Pancreas (tissue), 10 donors: ENCODE results near the gene PRAF2. TPM values are rescaled to one million over a fixed set of nuclear protein-coding genes. Genes with fewer than 3 reads are reported as not detected.

Experiments used
- ATAC-seq, 4 donors: fragments of 200-7000 bp; cut with Tn5 transposase; one replicate each; pipeline versions ENCODE4 v1.8.0 to v1.9.1; 2020; ENCODE audit warnings: mild to moderate bottlenecking in 4 of 4, moderate library complexity in 4 of 4
- DNase-seq, 6 donors: peaks; one replicate each; pipeline ENCODE4 v3.0.0-alpha.2; 2020
- FAIRE-seq: peaks from 2 replicates; lab custom pipeline; 2012; peaks lifted over from hg19 to GRCh38; lab: Jason Lieb, UNC
- H3K27ac ChIP-seq, 4 donors: fragments of 200-600 bp; sonication (generic); 1 replicate in 3 of 4; 2 replicates in 1 of 4; pipeline versions ENCODE4 v1.5.0 to v1.8.0; 2020
- H3K27me3 ChIP-seq, 4 donors: fragments of 200-600 bp; one replicate each; pipeline ENCODE4 v1.8.0; 2021
- H3K36me3 ChIP-seq, 3 donors: fragments of 200-600 bp; sonication (generic) in 1 of 3; one replicate each; pipeline versions ENCODE4 v1.5.0 to v1.8.0; 2020 to 2021
- H3K4me1 ChIP-seq, 3 donors: fragments of 200-600 bp; one replicate each; pipeline ENCODE4 v1.8.0; 2021
- H3K4me3 ChIP-seq, 4 donors: fragments of 200-600 bp; sonication (generic) in 2 of 4; one replicate each; pipeline versions ENCODE4 v1.5.0 to v1.8.0; 2020 to 2021
- H3K9me3 ChIP-seq, 4 donors: fragments of 200-600 bp; one replicate each; pipeline ENCODE4 v1.8.0; 2021
- WGBS, 2 donors: extraction: QIAGEN DNeasy Blood & Tissue Kit; methylation state at CpG; one replicate each; pipeline ENCODE4 v1.1.7; 2013; 5-methylcytosine and 5-hydroxymethylcytosine counted together
- intact Hi-C, 3 donors: fragments of 100-400 bp; cut with DNase I; formaldehyde crosslinking; loops; one replicate each; pipeline versions ENCODE4 v1.11.1 to v1.14.2; 2022
- polyA plus RNA-seq, 2 donors: library from polyadenylated mRNA; stranded (reverse); fragments of 200-250 nt; gene quantifications; one replicate each; pipeline ENCODE4 v1.2.3, GENCODE V29; 2013
- total RNA-seq, 6 donors: library from RNA; stranded (reverse); fragmentation: NEBNext Ultra II Directional in 4 of 6; extraction: Animal tissue kit (Norgen Biotek cat#: 25700) in 4 of 6; gene quantifications; one replicate each; pipeline versions ENCODE4 v1.2.1 to v1.2.4, GENCODE V29; 2021 to 2023
- TF ChIP-seq, protein P1 (sequence below), 4 donors: fragments of 200-600 bp; sonication (generic) in 3 of 4; IDR thresholded peaks; one replicate each; pipeline versions ENCODE4 v1.5.0 to v1.8.0; 2021; ENCODE audit warnings: antibody characterized with exemption in 4 of 4
- donor health status: healthy with polysubstance abuse.
- donor health status: DM: no; HTN: no; CAD: no; lungs with moderate emphysema.
- donor health status: DM: no; HTN: no; CAD: no.
- donor health status: control.
- donor health status: control.
- donor health status: Bipolar disorder and iron deficiency.
- donor health status: DM: yes; HTN: yes; CAD: no.
- donor health status: DM: no; HTN: no; CAD: no.
- donor health status: DM: no; HTN: no; CAD: no.
- donor health status: DM: yes; HTN: yes; CAD: no.

The PRAF2 gene
- total and polyA plus RNA-seq, 8 donors = 1.3 to 15.8 (median 5.1) TPM

GRCh38 chrX:49061916-49062315, 11.9 kb downstream of the PRAF2 start:
- intact Hi-C loops = no loop called here
- no peak for ATAC-seq
- no peaks in the 10 kb centered on the region for H3K27me3 ChIP-seq
- DNase-seq = no peak
- 74 to 82% methylated on average over 9 to 10 of the region's 10 CpGs for WGBS, 2 donors
- no peak overlapping the region for H3K27ac ChIP-seq
- no peaks in the 10 kb centered on the region for H3K36me3 ChIP-seq
- H3K9me3 ChIP-seq = no peaks in the 10 kb centered on the region
- H3K4me1 ChIP-seq = peaks cover 0 to 3% (median 0%) of the 10 kb centered on the region in 3 donors
- TF ChIP-seq, protein P1, sequence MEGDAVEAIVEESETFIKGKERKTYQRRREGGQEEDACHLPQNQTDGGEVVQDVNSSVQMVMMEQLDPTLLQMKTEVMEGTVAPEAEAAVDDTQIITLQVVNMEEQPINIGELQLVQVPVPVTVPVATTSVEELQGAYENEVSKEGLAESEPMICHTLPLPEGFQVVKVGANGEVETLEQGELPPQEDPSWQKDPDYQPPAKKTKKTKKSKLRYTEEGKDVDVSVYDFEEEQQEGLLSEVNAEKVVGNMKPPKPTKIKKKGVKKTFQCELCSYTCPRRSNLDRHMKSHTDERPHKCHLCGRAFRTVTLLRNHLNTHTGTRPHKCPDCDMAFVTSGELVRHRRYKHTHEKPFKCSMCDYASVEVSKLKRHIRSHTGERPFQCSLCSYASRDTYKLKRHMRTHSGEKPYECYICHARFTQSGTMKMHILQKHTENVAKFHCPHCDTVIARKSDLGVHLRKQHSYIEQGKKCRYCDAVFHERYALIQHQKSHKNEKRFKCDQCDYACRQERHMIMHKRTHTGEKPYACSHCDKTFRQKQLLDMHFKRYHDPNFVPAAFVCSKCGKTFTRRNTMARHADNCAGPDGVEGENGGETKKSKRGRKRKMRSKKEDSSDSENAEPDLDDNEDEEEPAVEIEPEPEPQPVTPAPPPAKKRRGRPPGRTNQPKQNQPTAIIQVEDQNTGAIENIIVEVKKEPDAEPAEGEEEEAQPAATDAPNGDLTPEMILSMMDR (IDR thresholded peaks at IDR 0.05) = no peak
- no peak for FAIRE-seq
- no peak overlapping the region for H3K4me3 ChIP-seq

GRCh38 chrX:49061490-49061889, 12.3 kb downstream of the PRAF2 start:
- DNase-seq (no peak), ATAC-seq (no peak), FAIRE-seq (no peak)
- Histone ChIP-seq H3K4me3 (no peak overlapping the region), H3K36me3 (no peaks in the 10 kb centered on the region), H3K4me1 (peaks cover 0 to 3% (median 0%) of the 10 kb centered on the region in 3 donors), H3K9me3 (no peaks in the 10 kb centered on the region), H3K27me3 (no peaks in the 10 kb centered on the region), H3K27ac (no peak overlapping the region)
- TF ChIP-seq, protein P1 (IDR thresholded peaks at IDR 0.05) = no peak
- 77 to 80% methylated on average over 7 of the region's 7 CpGs for WGBS, 2 donors
- intact Hi-C loops = no loop called here

GRCh38 chrX:49060914-49061313, 12.9 kb downstream of the PRAF2 start:
- intact Hi-C loops = no loop called here
- Histone ChIP-seq H3K36me3 (no peaks in the 10 kb centered on the region), H3K27me3 (no peaks in the 10 kb centered on the region), H3K27ac (no peak overlapping the region), H3K4me3 (no peak overlapping the region), H3K4me1 (peaks cover 0 to 3% (median 0%) of the 10 kb centered on the region in 3 donors), H3K9me3 (no peaks in the 10 kb centered on the region)
- no peak for ATAC-seq
- no peak for FAIRE-seq
- TF ChIP-seq, protein P1 (IDR thresholded peaks at IDR 0.05) = no peak
- DNase-seq = no peak
- 28 to 65% methylated on average over 3 of the region's 3 CpGs for WGBS, 2 donors

GRCh38 chrX:49059681-49060085, 14.1 kb downstream of the PRAF2 start:
- TF ChIP-seq, protein P1 (IDR thresholded peaks at IDR 0.05) = no peak
- 6 to 45% methylated on average over 9 to 10 of the region's 10 CpGs for WGBS, 2 donors
- no peaks in the 10 kb centered on the region for H3K36me3 ChIP-seq
- peak overlapping the region in 3 of 4 donors; percentile 7 to 41 (median 38) for H3K4me3 ChIP-seq
- ATAC-seq = peak; percentile 54 to 79 (median 70)
- H3K9me3 ChIP-seq = no peaks in the 10 kb centered on the region
- intact Hi-C loops = no loop called here
- peak overlapping the region in 2 of 4 donors; percentile 71 to 73 for H3K27ac ChIP-seq
- FAIRE-seq = no peak
- no peak for DNase-seq
- H3K27me3 ChIP-seq = no peaks in the 10 kb centered on the region
- peaks cover 0 to 3% (median 0%) of the 10 kb centered on the region in 3 donors for H3K4me1 ChIP-seq

DNA sequence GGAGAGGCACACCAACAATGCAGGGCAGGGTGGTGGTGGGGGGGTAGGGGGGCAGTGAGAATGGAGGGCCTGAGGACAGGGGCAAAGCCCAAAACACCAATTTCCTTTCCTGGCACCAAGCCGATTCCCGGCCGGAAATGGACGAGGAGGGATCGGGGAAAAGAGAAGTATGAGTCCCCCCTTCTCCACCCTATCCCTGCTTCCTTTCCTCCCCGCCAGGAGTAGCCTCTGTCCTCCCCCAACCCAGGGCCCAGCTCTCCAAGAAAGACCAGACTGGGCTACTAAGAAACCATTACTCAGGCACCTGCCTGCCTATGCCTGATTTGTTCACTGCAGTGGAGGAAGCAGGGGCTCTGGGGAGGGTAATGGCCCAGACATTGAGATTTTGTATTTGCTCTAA, 14.6 kb downstream of the PRAF2 start:
- Histone ChIP-seq H3K27ac (peak overlapping the region; percentile 45 to 73 (median 66)), H3K4me3 (peak overlapping the region in 3 of 4 donors; percentile 7 to 41 (median 38)), H3K4me1 (peaks cover 0 to 3% (median 0%) of the 10 kb centered on the region in 3 donors), H3K27me3 (no peaks in the 10 kb centered on the region), H3K9me3 (no peaks in the 10 kb centered on the region), H3K36me3 (no peaks in the 10 kb centered on the region)
- ATAC-seq (peak; percentile 33 to 48 (median 41)), DNase-seq (no peak), FAIRE-seq (no peak)
- 3 to 31% methylated on average over 3 to 6 of the region's 6 CpGs for WGBS, 2 donors
- TF ChIP-seq, protein P1 (IDR thresholded peaks at IDR 0.05) = no peak
- intact Hi-C loops = no loop called here
